Subcutaneous abdominal adipose tissue (tissue), 5 donors: ENCODE results near the gene ARHGEF11.

Experiments used
- H3K27ac ChIP-seq: one replicate; pipeline ENCODE4 v1.7.0; 2013; ENCODE audit warnings: low read depth, mild to moderate bottlenecking, inconsistent platforms, low read length, moderate library complexity
- H3K27me3 ChIP-seq, 5 donors: one replicate each; pipeline ENCODE4 v1.7.0; 2013; ENCODE audit warnings: low read length in 5 of 5, inconsistent platforms in 1 of 5; ENCODE audit not compliant: control insufficient read depth in 5 of 5, insufficient read depth in 4 of 5
- H3K36me3 ChIP-seq, 5 donors: one replicate each; pipeline ENCODE4 v1.7.0; 2013; ENCODE audit warnings: low read length in 5 of 5; ENCODE audit not compliant: control insufficient read depth in 5 of 5, insufficient read depth in 5 of 5
- H3K4me1 ChIP-seq, 5 donors: one replicate each; pipeline ENCODE4 v1.7.0; 2013; ENCODE audit warnings: low read length in 5 of 5, mild to moderate bottlenecking in 3 of 5, moderate library complexity in 1 of 5; ENCODE audit not compliant: control insufficient read depth in 5 of 5, insufficient read depth in 5 of 5
- H3K4me3 ChIP-seq, 5 donors: one replicate each; pipeline ENCODE4 v1.7.0; 2013; ENCODE audit warnings: low read length in 5 of 5, low read depth in 1 of 5
- H3K9ac ChIP-seq, 5 donors: one replicate each; pipeline ENCODE4 v1.7.0; 2013; ENCODE audit warnings: low read length in 5 of 5, mild to moderate bottlenecking in 4 of 5, moderate library complexity in 3 of 5
- H3K9me3 ChIP-seq, 5 donors: one replicate each; pipeline ENCODE4 v1.7.0; 2013; ENCODE audit warnings: low read length in 5 of 5; ENCODE audit not compliant: control insufficient read depth in 5 of 5
- donor health status: healthy.
- donor health status: healthy.
- donor health status: healthy.
- donor health status: healthy.
- donor health status: healthy.

ARHGEF11 gene

DNA sequence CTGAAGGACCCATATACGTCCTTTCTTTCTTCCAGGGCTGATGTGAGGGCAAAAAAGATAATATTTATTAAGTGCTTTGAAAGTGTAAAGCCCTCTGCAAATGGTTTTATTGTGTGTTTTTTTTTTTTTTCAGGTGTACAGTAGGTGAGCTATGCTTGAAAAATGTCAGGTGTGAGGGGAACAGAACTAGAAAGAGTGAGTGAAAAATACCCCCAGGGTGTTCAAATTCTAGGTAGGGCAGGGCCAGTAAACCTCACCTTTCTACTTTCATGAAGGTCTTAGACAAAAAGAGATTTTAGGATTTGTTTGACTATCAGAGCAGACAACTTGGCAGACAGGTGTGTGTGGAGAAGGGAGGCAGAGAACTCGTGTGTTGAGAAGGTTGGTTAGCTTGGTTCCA, 51.3 kb downstream of the ARHGEF11 start:
- H3K4me3 ChIP-seq, result no peak overlapping the region
- H3K36me3 ChIP-seq, result peaks cover 0 to 4% (median 3%) of the 10 kb centered on the region in 5 donors
- no peaks in the 10 kb centered on the region for H3K9me3 ChIP-seq
- H3K27me3 ChIP-seq, result no peaks in the 10 kb centered on the region
- no peak overlapping the region for H3K27ac ChIP-seq
- no peak overlapping the region for H3K9ac ChIP-seq
- H3K4me1 ChIP-seq, result peaks cover 0 to 13% (median 6%) of the 10 kb centered on the region in 5 donors

DNA sequence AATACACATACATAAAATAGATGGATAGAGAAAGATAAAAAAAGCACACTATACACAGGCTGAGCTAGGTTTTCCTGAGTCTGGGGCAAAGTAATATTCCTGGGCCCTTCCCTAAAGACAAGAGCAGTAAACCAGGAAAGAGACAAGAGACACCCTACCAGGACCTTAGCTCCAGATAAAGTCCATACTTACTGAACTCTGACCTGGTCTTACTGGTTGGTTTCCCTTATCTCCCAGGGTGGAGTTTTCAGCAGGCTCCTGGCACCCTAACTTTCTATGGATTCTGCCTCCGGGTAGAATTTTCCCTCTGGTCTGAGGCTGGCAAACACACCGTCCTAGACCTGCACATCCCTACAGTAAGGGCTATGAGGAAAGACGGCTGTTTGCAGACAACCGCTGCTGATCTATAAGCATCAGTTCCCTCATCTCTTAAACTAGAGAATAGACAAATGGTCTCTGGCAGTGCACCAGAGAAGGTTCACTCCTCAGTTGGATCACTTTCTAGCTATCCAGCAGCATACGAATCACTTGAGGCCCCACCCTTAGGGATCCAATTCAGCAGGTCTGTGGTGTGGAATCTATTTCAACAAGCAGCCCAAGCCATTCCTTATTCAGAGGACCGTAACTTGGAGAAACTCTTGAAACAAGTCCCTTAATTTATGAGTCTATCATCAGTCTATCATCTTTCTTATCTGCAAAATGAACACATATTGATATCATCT, 52.0 kb downstream of the ARHGEF11 start:
- H3K4me3 ChIP-seq, result no peak overlapping the region
- no peaks in the 10 kb centered on the region for H3K27me3 ChIP-seq
- no peaks in the 10 kb centered on the region for H3K9me3 ChIP-seq
- no peak overlapping the region for H3K27ac ChIP-seq
- peaks cover 0 to 4% (median 3%) of the 10 kb centered on the region in 5 donors for H3K36me3 ChIP-seq
- no peak overlapping the region for H3K9ac ChIP-seq
- peaks cover 0 to 13% (median 6%) of the 10 kb centered on the region in 5 donors for H3K4me1 ChIP-seq

DNA sequence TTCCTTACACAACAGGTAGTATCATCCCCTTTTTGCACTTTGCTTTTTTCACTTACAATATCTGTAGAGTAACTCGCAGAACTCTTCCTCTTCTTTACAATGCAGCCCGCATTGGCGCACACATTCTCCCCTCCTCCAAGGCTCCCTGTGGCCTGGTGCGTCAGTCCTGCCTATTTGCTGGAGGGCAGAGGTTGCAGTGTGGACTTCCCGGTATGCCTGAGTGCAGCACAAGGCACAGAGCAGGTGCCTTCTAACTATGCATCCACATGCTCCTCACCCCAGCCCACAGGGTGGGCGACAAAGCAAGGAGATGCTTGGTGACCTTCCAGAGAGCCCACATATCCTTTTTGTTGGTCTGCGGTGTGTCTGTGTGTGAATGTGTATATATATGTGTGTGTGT, 53.3 kb downstream of the ARHGEF11 start:
- H3K9ac ChIP-seq, result no peak overlapping the region
- H3K36me3 ChIP-seq, result peaks cover 0 to 4% (median 3%) of the 10 kb centered on the region in 5 donors
- H3K4me3 ChIP-seq, result no peak overlapping the region
- no peaks in the 10 kb centered on the region for H3K9me3 ChIP-seq
- peaks cover 0 to 13% (median 6%) of the 10 kb centered on the region in 5 donors for H3K4me1 ChIP-seq
- H3K27me3 ChIP-seq, result no peaks in the 10 kb centered on the region
- H3K27ac ChIP-seq, result no peak overlapping the region

DNA sequence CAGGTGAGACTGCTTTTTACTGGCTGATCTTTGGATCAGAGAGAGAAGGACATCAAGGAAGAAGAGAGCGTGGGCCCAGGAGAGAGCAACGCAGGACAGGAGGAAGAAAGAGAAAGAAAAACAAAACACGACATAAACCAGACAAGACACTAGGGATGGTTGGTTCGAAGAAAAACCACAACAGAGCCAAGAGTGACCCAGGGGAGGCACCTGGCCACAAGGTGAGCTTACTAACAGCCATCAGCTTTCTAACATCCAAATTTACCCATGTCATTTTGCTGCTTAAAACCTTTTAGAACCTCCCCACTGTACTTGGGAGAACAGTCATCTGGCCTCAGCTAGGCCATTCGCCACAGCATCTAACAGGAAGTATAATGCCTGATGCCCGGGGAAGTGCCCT, 57.8 kb downstream of the ARHGEF11 start:
- no peaks in the 10 kb centered on the region for H3K4me1 ChIP-seq
- no peak overlapping the region for H3K4me3 ChIP-seq
- peaks cover 13 to 42% (median 26%) of the 10 kb centered on the region in 5 donors for H3K36me3 ChIP-seq
- H3K27me3 ChIP-seq, result no peaks in the 10 kb centered on the region
- H3K9me3 ChIP-seq, result no peaks in the 10 kb centered on the region
- no peak overlapping the region for H3K9ac ChIP-seq
- no peak overlapping the region for H3K27ac ChIP-seq

DNA sequence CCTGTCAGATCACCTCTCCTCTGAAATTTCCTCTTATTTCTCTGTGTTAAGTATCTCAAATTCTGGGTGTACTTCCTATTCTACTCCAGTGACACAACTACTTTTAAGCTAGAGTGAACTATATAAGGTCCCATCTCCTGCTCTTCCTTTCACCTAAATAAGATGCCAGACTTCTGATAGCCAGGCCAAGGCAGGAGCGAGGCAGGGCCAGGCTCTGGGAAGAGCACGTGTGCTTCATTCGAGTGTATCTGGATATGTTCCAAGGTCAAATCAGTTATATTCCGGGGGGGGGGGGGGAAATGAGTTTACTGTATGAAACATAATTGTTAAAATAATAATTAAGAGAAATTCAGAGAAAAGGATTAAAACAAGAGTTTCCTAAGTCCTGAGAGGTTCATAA, 65.0 kb downstream of the ARHGEF11 start:
- no peaks in the 10 kb centered on the region for H3K4me1 ChIP-seq
- H3K9me3 ChIP-seq, result no peaks in the 10 kb centered on the region
- no peak overlapping the region for H3K4me3 ChIP-seq
- peaks cover 49 to 89% (median 67%) of the 10 kb centered on the region in 5 donors for H3K36me3 ChIP-seq
- H3K9ac ChIP-seq, result no peak overlapping the region
- no peaks in the 10 kb centered on the region for H3K27me3 ChIP-seq
- no peak overlapping the region for H3K27ac ChIP-seq

DNA sequence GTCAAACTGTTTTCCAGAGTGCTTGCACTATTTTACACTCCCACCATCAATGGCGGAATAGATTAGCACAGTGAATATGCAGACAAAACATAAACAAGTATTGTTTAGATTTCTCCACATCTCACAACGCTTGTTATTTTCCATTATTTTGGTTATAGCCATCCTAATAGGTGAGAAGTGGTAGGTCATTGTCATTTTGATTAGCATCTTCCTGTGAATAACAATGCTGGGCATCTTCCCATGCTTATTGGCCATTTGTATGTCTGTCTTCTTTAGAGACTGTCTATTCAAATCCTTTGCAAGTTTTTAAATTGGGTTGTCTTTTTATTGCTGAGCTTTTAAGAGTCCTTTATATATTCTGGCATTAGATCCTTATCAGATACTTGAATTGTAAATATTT, 70.5 kb downstream of the ARHGEF11 start:
- no peak overlapping the region for H3K27ac ChIP-seq
- H3K4me1 ChIP-seq, result no peaks in the 10 kb centered on the region
- H3K9me3 ChIP-seq, result no peaks in the 10 kb centered on the region
- H3K4me3 ChIP-seq, result no peak overlapping the region
- H3K36me3 ChIP-seq, result peaks cover 60 to 97% (median 83%) of the 10 kb centered on the region in 5 donors
- no peak overlapping the region for H3K9ac ChIP-seq
- no peaks in the 10 kb centered on the region for H3K27me3 ChIP-seq

DNA sequence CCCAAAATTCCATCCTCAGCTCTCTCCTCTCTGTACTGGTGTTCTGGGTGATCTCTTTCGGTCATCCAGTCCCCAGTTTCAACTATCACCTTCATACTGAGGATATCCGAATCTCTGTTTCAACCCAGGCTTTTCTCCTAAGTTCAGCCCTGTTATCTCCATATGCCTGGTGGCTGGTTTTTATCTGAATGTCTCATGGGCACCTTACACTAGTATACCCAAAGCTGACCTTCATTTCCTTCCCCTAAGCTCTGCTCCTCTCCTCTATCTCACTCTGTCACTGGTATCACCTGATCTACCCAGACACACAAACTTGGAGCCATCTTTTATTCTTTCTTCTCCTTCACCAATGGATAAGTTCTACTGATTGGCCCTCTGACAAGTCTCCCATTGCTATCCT, 72.1 kb downstream of the ARHGEF11 start:
- H3K4me3 ChIP-seq, result no peak overlapping the region
- no peaks in the 10 kb centered on the region for H3K9me3 ChIP-seq
- no peaks in the 10 kb centered on the region for H3K4me1 ChIP-seq
- H3K27me3 ChIP-seq, result no peaks in the 10 kb centered on the region
- H3K36me3 ChIP-seq, result peaks cover 62 to 98% (median 86%) of the 10 kb centered on the region in 5 donors
- H3K27ac ChIP-seq, result no peak overlapping the region
- H3K9ac ChIP-seq, result no peak overlapping the region

DNA sequence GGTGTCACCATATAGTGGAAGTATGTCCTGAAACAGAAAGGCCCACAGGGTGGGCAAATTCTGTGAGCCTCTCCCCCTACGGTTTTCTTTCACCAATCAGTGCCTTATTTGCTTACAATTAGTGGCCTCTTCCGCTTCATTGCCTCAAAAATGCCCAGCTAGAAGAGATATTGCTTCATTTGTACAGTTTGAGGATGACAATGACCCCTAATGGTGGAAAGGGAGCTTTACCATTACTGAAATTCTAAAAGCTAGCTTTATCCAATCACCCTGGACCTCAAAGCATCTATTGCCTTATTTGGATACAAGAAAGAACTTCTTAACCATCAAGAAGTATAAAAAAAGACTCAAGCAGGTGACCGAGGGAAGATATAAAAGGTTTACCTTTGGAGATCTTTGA, 75.5 kb downstream of the ARHGEF11 start:
- H3K36me3 ChIP-seq, result peaks cover 66 to 96% (median 72%) of the 10 kb centered on the region in 5 donors
- H3K27me3 ChIP-seq, result no peaks in the 10 kb centered on the region
- no peak overlapping the region for H3K4me3 ChIP-seq
- no peaks in the 10 kb centered on the region for H3K9me3 ChIP-seq
- no peaks in the 10 kb centered on the region for H3K4me1 ChIP-seq
- no peak overlapping the region for H3K27ac ChIP-seq
- no peak overlapping the region for H3K9ac ChIP-seq

DNA sequence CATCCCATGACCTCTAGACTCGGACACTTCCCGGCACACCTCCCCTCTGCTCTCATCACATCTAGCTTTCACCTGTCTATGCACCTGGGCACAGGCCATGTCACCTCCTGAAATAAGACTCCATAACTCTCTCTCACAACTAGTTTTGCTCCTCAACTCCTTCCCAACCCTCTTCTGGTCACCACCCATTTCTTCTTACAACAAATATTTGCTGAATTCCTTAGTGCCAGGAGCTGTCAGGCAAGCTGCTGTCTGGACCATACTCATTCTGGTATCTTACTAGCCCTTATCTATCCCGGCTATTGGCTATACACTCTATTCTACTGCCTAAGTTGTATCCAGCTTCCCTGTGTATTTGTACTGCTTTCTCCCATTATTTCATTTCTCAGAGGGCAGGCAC, 76.0 kb downstream of the ARHGEF11 start:
- H3K4me3 ChIP-seq, result no peak overlapping the region
- H3K9ac ChIP-seq, result no peak overlapping the region
- no peaks in the 10 kb centered on the region for H3K27me3 ChIP-seq
- no peak overlapping the region for H3K27ac ChIP-seq
- no peaks in the 10 kb centered on the region for H3K9me3 ChIP-seq
- peaks cover 61 to 96% (median 68%) of the 10 kb centered on the region in 5 donors for H3K36me3 ChIP-seq
- H3K4me1 ChIP-seq, result no peaks in the 10 kb centered on the region

DNA sequence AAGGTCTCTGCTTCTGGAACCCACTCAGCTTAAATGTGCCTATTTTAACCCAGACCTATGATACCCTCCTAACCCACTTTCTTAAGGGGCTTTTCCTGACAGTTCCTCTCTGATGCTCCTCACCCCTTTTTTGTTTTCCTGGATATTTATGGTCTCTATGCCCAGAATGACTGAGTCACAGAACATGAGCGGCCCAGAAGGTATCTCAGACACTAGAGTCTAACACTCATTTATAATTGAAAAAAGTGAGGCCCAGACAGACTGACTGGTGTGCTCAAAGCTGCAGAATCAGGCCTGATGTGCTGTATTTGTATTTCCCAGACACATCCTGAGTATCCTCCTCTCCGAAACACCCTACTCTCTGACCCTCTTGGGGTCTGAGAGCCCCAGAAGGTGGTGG, 81.1 kb downstream of the ARHGEF11 start:
- Histone ChIP-seq H3K36me3 (peaks cover 34 to 88% (median 72%) of the 10 kb centered on the region in 5 donors), H3K4me3 (no peak overlapping the region), H3K27ac (no peak overlapping the region), H3K27me3 (no peaks in the 10 kb centered on the region), H3K9me3 (no peaks in the 10 kb centered on the region), H3K9ac (peak overlapping the region in 1 of 5 donors; percentile 14), H3K4me1 (peaks cover 0 to 11% (median 0%) of the 10 kb centered on the region in 5 donors)
